Epidermal melanocyte (primary cell): ENCODE results near the gene KDSR.

ENCODE experiments used
- DNase-seq: peaks from one replicate; pipeline ENCODE4 v3.0.0; 2011; ENCODE audit warnings: low spot score; ENCODE audit not compliant: insufficient read length

Gene KDSR, protein sequence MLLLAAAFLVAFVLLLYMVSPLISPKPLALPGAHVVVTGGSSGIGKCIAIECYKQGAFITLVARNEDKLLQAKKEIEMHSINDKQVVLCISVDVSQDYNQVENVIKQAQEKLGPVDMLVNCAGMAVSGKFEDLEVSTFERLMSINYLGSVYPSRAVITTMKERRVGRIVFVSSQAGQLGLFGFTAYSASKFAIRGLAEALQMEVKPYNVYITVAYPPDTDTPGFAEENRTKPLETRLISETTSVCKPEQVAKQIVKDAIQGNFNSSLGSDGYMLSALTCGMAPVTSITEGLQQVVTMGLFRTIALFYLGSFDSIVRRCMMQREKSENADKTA

DNA sequence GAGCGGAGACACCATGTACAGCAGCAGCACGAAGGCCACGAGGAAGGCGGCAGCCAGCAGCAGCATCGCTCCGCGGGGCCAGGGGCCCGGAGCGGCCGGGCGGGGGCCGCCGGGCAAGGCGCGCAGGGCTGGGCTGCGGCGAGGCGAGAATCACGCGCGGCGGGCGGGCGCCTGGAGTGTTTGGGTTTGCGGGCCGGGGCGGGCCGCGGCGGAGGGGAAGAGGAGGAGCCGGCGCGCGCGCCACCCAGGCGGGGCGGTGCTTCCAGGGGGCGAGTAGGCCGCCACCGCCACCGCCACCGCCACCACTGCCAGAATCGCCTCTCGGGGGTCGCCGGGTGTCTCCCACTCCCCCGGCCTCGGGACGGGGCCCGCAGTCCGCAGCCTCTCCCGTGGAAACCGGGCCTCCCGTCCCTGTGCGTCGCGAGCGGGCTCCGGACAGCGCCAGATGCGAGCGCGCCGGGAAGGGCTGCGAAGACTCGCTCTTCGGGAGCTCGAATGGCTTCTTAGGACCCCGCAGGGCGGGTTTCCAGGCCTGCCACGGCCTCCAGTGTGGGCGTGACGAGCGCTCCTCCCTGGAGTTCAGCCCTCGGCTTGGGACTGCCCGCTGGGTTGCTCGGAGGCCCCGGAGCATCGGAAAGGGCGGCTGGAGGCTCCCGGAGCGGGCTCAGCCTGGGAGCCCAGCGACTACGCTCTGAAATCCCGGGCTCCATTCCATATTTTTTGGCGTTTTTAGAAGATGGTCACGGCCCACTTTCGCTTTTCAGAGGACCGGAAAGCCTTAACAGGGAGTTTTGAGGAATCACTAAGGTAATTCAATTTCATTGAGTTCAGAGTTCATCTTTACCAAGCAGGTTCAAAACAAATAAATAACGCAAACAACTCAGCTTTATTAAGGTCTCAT, at the start of gene KDSR:
Gene KDSR (minus strand): TSS at position 154 of the 901 bp plus-strand sequence. CDS start 88 bp downstream, at position 66.
- peak; percentile 90 for DNase-seq

DNA sequence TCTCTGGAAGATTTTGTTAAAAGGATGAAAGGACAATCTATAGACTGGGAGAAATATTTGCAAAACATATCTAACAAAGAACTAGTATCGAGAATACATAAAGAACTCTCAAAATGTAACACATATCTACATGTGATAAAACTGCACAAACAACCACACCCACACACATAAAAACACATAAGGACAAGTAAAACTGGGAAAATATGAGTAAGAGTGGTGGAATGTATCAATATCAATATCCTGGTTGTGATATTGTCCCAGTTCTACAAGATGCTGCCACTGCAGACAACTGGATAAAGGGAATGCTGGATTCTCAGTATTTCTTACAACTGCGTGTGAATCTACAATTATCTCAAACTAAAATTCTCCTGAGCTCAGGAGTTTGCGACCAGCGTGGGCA, 45.9 kb upstream of the KDSR start:
- DNase-seq: no peak

DNA sequence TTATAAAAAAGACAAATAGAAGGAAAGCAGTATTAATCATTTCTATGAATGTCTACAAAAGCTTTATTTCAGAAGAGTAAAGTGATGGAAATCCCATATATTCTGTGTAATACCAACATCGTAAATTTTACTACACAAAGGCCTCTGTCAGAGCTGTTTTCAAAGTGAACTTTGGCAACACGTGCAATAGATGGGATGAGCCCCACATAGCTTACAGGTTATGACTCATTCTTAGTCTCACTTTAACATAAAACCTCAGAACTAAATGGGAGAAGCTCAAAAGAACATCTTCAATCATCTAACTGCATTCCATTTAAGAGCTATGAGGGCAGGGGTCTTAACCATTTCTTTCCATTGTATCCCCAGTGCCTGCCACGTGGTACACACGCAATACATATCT, 43.8 kb upstream of the KDSR start:
- no peak for DNase-seq

DNA sequence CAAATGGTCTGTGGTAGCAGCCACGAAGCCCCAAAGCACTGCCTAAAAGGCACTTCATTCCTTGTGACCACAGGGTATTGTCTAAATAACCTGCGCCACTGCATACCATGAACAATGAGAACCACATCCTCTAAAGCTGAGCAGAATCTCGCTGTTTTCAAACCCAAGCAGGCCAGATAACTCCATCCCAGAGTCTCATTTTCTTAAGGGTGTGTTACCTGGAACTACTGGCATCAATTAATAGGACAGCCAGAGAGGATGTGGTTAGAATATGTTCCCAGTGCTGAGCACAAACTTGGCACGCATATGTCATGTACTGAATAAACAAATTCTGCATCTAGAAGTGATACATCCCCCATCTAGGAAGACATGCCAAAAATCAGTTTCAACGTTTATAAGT, 42.3 kb upstream of the KDSR start:
- DNase-seq: no peak

DNA sequence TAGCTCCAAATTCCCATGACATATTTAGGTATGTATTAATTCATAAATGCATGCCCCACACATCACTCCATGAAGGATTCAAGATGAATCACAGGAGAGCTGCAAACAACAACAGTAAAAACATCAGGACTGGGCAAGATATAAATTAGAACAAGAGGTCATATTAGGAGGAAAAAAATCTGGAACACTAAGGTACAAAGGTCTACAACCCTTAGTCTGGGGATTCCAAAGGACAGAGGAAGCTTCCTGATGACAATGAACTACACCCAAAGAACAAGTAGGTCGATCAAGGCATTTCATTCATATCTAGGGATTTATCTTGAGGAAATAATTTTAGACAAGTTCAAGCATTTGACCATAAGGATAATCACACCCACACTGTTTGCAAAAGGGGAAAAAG, 40.7 kb upstream of the KDSR start:
- DNase-seq: no peak

DNA sequence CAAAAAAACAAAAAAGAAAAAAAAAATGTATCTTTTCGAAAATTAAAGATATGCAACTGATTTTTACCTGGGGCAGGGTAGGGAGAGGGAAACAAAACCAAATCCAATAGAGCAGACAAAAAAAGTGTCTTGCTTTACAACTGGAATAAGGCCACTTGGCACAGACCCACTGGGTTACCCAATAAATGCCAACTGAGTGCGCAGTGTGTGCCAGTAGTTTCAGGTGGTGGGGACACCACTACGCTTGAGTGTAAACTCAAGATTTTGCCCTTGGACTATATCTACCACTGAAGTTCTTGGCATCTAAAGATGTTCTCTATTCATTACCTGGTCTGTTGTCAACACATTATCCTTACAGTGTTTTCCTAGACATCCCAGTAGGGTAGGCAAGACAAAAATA, 39.0 kb upstream of the KDSR start:
- DNase-seq: no peak

DNA sequence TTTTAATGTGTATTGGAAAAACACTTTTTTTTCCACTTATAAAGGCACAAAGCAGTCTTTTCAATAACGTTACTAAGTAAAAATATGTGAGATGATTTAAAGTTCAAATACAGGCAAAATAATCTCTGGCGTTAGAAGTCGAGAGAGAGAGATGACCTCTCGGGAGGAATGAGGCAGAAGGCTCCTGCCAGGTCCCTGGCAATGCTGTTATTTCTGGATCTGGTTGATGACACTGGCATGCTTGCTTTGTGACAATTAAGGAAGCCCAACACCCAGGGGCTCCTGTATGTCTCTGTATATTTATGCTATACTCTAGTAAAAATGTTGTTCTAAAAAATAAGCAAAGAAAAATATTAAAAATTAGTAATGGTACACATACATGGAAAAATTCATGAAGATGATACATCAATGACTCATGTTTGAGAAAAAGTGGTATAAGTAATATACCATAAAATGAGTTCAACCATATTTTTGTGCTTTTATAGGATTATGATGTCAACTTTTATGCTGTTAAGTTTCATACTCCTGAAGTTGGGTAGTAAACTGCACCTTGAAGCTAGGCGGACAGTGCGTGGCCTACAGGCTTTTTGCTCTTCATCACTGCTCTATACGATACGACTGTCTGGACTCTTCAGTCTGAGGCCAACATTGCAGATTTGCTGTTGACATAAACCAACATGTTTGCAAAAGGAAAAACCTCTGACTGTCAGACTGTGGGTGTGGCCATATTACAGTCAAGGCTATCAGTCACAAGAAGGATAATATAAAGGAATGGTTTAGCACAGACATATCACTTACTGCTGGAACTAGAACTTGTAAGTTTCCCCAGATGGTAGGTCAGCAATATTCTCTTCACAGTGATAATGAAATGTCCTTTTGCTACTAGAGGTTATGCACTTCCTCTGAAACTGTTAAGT, 35.5 kb upstream of the KDSR start:
- no peak for DNase-seq

DNA sequence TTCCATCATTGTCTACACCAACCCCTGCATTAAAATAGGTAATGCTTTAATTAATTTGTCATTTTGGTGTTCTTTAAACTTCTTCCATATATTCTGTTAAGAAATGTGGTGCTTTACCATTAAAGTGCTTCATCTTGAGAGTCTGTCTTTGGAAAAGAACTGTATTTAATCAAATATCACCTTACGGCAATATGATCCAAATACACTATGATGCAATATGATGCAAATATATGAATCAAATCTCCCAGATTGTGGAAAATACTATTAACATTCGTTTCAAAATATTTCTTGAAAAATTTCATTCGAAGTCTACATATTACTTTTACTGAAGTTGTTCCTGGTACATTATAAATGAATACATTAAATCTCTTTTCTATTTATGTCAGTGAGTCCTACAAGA, 32.3 kb upstream of the KDSR start:
- no peak for DNase-seq

DNA sequence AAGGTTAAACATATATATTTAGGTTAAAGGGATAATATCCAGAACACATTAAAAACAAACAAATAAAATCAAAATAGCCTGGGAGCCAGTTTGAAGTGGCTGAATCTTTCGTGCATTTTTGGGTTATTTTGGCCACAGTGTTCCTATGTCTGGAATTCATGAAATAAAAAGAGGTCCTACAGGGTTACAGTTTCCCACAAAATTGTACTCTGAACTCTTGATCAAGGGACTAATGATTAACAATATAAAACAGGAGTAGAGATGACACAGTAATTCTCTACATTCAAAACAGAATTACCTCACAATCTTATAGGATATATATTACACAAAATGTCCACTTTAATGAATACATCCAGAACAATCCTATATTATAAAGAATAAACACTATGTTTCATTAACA, 30.3 kb upstream of the KDSR start:
- DNase-seq: no peak

DNA sequence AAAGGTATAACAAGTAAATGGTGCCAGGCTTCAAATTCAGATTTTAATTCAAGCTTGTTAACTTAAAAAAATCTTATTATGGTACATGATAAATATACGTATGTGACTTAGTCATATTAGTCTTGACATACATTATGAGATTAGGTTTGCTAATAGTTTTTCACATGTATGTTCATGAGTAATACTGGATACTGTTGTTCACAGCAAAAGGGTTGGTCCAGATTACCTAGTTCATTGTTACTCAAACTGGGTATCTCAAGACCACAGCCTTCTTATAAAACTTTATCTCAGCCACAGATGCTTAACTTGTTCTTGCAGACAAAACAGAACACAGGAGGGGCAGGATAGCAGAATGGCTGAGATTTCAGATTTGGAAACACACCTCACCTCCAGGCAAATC, 28.5 kb upstream of the KDSR start:
- DNase-seq: no peak

DNA sequence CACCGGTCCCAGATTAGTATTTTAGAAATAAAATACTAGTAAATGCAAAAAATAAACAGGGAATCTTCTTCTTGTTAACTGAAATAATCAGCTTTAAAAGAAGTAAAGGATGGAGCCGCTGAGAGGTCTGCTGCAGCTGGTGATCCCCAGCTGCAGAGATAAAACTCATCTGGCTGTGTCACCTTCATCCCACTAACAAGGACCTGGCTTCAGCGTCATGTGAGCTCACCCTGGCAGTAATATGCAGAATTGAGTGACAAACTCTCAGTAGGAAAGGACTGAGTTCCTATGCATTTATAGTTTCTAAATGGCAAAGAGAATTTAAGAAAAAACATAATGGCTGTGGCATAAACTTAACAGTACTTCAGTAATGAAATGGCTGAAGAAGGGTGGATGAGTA, 27.9 kb upstream of the KDSR start:
- no peak for DNase-seq

DNA sequence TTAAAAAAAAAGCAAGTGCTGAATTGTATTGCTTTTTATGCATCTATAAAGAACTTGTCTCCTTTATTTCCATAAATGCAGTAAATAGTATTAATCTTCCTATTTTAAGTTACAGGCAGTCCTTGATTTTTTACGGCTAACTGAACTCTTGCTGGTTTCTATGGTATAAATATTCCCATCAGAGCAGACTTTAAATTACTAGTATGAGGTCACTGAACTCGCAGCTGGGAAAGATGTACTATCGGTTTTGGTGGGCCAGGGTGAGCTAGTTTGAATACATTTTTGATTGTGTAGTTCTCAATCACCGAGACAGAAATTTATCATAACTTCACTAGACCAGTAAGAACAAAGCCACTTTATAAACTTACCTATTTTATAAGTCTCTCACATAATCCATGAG, 20.9 kb upstream of the KDSR start:
- DNase-seq: no peak

DNA sequence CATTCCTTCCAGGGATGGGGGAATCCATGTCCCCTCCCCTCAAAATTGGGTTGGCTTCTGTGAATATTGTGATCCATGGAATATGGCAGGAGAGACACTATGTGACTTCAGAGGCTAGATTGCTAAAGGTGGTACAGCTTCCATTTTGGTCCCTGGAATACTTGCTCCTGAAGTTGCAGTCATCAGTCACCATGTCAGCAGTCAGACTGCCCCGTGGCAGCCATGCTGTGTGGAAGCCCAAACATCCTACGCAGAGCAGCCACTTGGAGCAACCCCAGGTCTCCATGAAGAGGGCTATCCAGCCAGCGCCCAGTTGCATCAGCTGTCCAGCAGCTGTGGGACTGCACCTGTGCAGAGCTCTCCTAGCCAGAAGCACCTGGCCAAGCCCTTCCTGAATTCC, 15.8 kb upstream of the KDSR start:
- DNase-seq: no peak

DNA sequence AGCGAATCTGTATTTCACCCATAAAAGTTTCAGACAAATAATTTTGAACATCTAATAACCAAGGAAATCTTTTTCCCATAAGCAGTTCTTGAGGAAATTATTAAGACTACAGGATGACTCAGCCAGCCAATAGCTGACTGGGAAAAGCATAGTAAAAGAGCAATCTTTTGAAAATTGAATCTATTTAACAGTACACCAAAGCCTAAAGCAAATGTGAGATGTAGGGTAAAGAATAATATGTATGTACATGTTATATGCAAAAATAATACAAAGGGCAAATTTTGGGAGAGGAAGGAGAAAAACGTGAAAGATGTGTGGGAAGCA, 12.6 kb upstream of the KDSR start:
- DNase-seq: no peak

DNA sequence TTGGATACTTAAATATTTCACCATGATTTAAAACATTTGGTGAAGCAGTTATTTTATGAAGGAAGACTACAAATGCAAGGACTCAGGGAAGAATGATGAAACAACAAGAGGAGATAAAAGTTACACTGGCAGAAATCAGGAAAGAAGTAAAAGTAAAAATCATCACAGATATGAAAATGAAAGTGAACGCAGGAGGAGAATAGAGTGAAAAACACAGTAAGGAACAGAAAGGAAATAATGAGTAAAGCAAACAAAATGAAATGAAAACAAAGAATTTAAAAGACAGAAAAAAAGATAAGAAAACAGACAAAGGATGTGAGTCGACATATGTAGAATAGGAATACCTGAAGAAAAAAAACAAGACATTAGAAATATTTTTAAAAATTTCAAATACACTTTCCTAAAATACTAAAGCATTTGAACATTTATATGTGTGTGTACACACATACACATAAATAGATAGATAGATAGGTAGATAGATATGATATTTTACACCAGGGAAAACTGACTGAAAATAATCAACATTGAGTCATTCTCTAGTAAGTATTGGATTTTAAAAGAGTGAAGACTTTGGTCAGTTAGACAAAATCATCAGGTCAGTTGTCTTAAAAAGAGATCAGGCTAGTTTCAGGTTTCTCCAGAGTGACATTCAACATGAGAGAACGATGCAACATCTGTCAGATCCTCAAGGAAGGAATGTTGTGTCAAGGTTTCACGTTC, 12.1 kb upstream of the KDSR start:
- DNase-seq: no peak

DNA sequence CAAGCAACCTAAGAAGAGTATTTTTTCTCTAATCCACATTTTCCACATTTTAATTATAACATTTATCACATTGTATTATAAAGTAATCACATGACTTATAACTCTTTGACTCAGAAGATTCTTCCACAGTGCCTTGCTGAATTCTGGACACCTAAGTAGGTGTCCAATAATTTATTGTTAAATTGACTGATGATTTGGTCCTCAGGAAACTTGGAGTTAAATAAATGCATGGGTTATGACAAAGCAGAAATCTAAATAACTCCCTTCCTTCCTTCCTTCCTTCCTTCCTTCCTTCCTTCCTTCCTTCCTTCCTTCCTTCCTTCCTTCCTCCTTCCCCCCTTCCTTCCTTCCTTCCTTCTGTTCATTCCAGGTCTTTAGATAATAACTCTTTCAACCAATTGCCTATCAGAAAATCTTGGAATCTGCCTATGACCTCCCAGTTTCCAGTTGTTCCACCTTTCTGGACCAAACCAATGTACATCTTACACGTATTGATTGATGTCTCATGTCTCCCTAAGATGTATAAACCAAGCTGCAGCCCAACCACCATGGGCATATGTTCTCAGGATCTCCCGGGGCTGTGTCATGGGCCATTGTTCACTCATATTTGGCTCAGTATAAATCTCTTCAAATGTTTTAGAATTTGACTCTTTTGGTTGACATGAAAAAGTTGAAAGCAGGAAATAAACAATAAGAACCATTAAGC, 10.4 kb upstream of the KDSR start:
- no peak for DNase-seq

DNA sequence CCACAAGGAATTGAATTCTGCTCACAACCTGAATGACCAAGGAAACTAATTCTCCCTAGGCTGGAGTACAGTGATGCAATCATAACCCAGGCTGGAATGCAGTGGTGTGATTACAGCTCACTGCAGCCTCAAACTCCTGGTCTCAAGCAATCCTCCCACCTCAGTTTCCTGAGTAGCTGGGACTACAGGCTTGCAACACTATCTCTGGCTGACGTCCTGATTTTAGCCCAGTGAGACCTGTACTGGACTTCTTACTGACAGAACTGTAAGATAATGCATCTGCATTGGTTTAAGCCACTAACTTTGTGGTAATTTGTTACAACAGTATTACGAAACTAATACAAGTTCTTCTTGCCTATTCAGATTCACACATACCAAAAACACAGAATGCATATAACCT, 9.5 kb upstream of the KDSR start:
- DNase-seq: no peak

DNA sequence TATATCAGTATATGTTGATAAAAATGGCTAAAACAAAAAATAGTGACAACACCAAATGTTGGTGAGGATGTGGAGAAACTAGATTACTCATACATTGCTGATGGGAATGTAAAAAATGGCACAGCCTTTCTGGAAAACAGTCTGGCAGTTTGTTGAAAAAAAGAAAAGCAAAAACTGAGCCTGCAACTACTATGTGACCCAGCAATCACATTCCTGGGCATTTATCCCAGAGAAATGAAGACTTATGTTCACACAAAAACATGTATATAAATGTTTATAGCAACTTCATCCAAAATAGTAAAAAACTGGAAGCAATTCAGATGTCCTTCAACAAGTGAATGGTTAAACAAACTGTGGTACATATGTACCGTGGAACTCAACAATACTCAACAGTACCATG, 7.5 kb upstream of the KDSR start:
- DNase-seq: no peak

DNA sequence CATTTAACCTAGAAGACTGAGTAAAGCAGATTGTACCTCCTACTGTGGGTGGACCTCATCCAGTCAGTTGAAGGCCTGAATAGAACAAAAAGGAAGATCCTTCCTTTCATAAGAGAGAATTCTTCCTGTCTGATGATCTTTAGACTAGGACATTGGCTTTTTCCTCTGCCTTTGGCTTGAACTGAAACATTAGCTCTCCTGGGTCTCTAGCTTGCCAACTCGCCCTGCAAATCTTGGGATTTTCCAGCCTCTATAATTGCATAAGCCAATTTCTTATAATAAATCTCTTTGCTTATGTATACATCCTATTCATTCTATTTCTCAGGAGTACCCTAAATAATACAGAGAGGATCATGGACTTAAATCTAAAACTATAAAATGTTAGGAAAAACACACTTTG, 6.2 kb upstream of the KDSR start:
- DNase-seq: no peak

DNA sequence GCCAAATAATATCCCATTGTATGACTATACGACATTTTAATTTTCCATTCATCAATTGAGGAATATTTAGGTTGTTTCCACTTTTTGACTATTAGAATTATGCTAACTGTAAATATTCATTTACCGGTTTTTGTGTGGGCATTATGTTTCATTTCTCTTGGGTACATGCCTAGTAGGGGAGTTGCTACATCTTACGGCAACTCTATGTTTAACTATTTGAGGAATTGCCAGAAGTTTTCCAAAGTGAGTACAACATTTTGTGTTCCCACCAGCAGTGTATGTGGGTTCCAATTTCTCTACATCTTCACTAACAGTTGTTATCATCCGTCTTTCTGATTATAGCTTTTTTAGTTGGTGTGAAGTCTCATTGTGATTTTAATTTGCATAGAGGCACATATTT, 1.6 kb upstream of the KDSR start:
- DNase-seq: no peak
